Measurements from ENCODE around the gene BICRA.

GRCh38 chr19:47623921-47624391, 15.0 kb downstream of the BICRA start:
- no peak for TF ChIP-seq CTCF (IDR thresholded peaks at IDR 0.05)
- no peak for TF ChIP-seq POLR2A (IDR thresholded peaks at IDR 0.05)

Data from testis (tissue), 2 donors.